Lung microvascular endothelial cell (primary cell): ENCODE data around the gene LSM2. TPM values are rescaled to one million over a fixed set of nuclear protein-coding genes. Genes with fewer than 3 reads are reported as not detected.
"Not testable (repeated sequence)": the region's sequence is repeated elsewhere in the genome, so short reads cannot be mapped to it uniquely, and the experiment has no call there.

Experiments
- DNase-seq, 2 donors: peaks; one replicate each; pipeline versions ENCODE4 v3.0.0 to v3.0.0-alpha.2; 2010; ENCODE audit warnings: low read depth in 2 of 2
- total RNA-seq: library from RNA; depleted of rRNA; stranded (reverse); fragments of >200 nt; gene quantifications from 2 replicates; pipeline ENCODE4 v1.2.1, GENCODE V29; 2014

The LSM2 gene
- total RNA-seq, 1 donor from 2014 or later: 29.8 TPM

- peak; percentile 91 to 98 for DNase-seq
These were observed 20.7 kb upstream of the LSM2 start, which contains the start of gene HSPA1B for GRCh38 chr6:31827286-31828079. Gene HSPA1B (plus strand): TSS chr6:31827738. CDS start chr6:31827951, 213 bp downstream.

- DNase-seq: no peak
These were observed 20.1 kb upstream of the LSM2 start for GRCh38 chr6:31826793-31827285.

GRCh38 chr6:31825553-31825952, 18.8 kb upstream of the LSM2 start:
- no peak for DNase-seq

- DNase-seq: not testable (repeated sequence)
These were observed 16.9 kb upstream of the LSM2 start for GRCh38 chr6:31823592-31824196.

- DNase-seq: peak; percentile 39 to 59
These were observed 15.5 kb upstream of the LSM2 start for GRCh38 chr6:31822036-31822821.

GRCh38 chr6:31821301-31822035, 14.7 kb upstream of the LSM2 start:
- peak; percentile 30 to 49 for DNase-seq

- DNase-seq: not testable (repeated sequence)
These were observed 13.6 kb upstream of the LSM2 start for GRCh38 chr6:31820399-31820798.

- no peak for DNase-seq
These were observed 13.1 kb upstream of the LSM2 start for GRCh38 chr6:31819871-31820299.

GRCh38 chr6:31817929-31818511, 11.3 kb upstream of the LSM2 start:
- not testable (repeated sequence) for DNase-seq

GRCh38 chr6:31817133-31817928, 10.6 kb upstream of the LSM2 start:
- DNase-seq: peak in 1 of 2 donors; percentile 21

- DNase-seq: peak; percentile 96 to 97
These were observed 8.5 kb upstream of the LSM2 start, which contains the start of the genes HSPA1A and HSPA1L for GRCh38 chr6:31815025-31815838. Gene HSPA1A (plus strand): TSS chr6:31815543. CDS start chr6:31815757, 214 bp downstream. Gene HSPA1L (minus strand): TSS chr6:31815283. CDS start chr6:31811972, 3,311 bp downstream.

- peak; percentile 89 to 97 for DNase-seq
These were observed 7.9 kb upstream of the LSM2 start for GRCh38 chr6:31814677-31815024.

- no peak for DNase-seq
These were observed 6.7 kb upstream of the LSM2 start for GRCh38 chr6:31813465-31813849.

GRCh38 chr6:31811645-31812044, 4.9 kb upstream of the LSM2 start:
- DNase-seq: no peak

GRCh38 chr6:31808599-31808998, 1.8 kb upstream of the LSM2 start:
- DNase-seq: not testable (repeated sequence)

GRCh38 chr6:31805939-31806469, 762 bp downstream of the LSM2 start:
- DNase-seq: no peak

GRCh38 chr6:31801031-31801927, 5.5 kb downstream of the LSM2 start:
- not testable (repeated sequence) for DNase-seq

- DNase-seq: no peak
These were observed 7.0 kb downstream of the LSM2 start for GRCh38 chr6:31799781-31800180.
